GM10248 (cell line): ENCODE measurements around the gene TRAPPC10.

Experiments used
- CTCF ChIA-PET: fragments of 300-600 bp; sonication (Branson Sonifier 250); formaldehyde crosslinking; extraction: SDS; loops from one replicate; lab custom pipeline; 2021; ENCODE audit warnings: antibody characterized with exemption; lab: Yijun Ruan, JAX
- POLR2A ChIA-PET: fragments of 350-650 bp; sonication (Branson Sonifier 250); formaldehyde crosslinking; extraction: SDS; loops from one replicate; lab custom pipeline; 2020; ENCODE audit warnings: antibody characterized with exemption; lab: Yijun Ruan, JAX
- DNase-seq: peaks from one replicate; pipeline ENCODE4 v3.0.0; 2012; ENCODE audit errors: extremely low spot score
- CTCF ChIP-seq: IDR thresholded peaks from 2 replicates; pipeline ENCODE4 v1.5.1; 2012; ENCODE audit warnings: mild to moderate bottlenecking, low read depth; ENCODE audit errors: extremely low read depth, missing control alignments, control extremely low read depth

TRAPPC10 gene

GRCh38 chr21:43997766-43998742 lies 14.1 kb upstream of the TRAPPC10 start:
- ChIA-PET POLR2A (no interaction called here), CTCF (interaction anchor here (1.2 to 1.4 kb wide), 2 partner anchors 22 to 23 kb away, joined by 3 to 6 read pairs; no protein-coding TSS in a partner anchor)
- DNase-seq: no peak
- no peak for TF ChIP-seq CTCF

DNA sequence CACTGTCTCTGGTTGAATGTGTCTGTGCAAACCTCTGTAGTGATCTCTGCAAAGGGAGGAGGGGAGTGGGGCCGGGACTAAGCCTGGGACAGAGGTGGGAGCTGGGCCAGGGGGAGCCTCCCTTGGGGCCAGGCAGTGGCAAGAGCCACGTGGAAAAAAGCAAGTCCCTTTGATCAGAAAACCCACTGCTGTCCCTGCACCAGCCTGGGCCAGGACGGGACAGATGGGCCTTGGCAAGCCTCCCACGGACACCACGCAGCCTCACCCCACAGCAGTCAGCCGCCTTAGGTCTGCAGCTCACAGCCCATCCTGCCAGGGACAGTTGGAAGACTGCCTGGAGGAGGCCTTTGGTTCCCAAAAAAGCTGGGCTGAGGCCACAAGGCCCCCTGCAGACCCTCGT lies 11.7 kb upstream of the TRAPPC10 start:
- no peak for DNase-seq
- ChIA-PET POLR2A (no interaction called here), CTCF (interaction anchor here (2.4 to 2.5 kb wide), 2 partner anchors 11 to 25 kb away, joined by 6 to 16 read pairs; partner anchors contain the start of gene TRAPPC10)
- no peak for TF ChIP-seq CTCF

- ChIA-PET POLR2A (no interaction called here), CTCF (interaction anchor here (1.4 to 2.5 kb wide), 2 partner anchors 8 to 27 kb away, joined by 4 to 6 read pairs; no protein-coding TSS in a partner anchor)
- TF ChIP-seq CTCF: no peak
- DNase-seq: no peak
Observed at GRCh38 chr21:44002511-44002910, 9.6 kb upstream of the TRAPPC10 start.

DNA sequence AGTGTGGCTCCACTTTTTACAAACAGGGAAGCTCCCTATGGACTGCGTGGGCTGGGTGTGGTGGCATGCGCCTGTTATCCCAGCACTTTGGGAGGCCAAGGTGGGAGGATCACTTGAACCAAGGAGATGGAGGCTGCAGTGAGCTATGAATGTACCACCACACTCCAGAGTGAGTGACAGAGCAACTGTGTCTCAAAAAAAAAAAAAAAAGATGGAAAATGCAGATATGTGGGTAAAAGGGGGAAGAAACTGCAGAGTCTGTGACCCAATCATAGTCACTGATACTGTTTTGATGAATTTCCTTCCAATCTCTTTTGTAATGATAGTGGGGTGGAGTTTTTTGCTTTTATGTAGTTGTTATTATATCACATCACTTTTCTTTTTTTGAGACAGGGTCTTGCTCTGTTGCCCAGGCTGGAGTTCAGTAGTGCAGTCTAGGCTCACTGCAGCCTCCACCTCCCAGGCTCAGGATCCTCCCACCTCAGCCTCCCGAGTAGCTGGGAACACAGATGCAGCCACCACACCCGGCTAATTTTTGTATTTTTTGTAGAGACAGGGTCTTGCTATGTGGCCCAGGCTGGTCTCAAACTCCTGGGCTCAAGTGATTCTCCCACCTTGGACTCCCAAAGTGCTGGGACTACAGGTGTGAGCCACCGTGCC lies 8.7 kb upstream of the TRAPPC10 start:
- DNase-seq: no peak
- ChIA-PET POLR2A (no interaction called here), CTCF (interaction anchor here (1.4 kb wide), 1 partner anchor 9 kb away, joined by 4 read pairs; no protein-coding TSS in a partner anchor)
- TF ChIP-seq CTCF: no peak

DNA sequence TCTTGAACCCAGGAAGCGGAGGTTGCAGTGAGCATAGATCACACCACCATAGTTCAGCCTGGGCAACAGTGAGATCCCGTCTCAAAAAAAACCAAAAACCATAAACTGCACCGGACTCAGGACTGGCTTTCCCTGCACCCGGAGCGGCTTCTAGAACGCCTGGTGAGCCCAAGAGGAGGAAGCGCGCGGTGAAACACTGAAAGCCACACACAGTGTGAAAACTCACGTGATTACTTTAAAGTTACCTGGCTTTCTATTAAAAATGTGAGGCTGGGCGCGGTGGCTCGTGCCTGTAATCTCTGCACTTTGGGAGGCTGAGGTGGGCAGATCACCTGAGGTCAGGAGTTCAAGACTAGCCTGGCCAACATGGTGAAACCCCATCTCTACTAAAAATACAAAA lies 7.0 kb upstream of the TRAPPC10 start:
- POLR2A ChIA-PET: interaction anchor here (0.6 kb wide), 1 partner anchor 330 kb away, joined by 3 read pairs; no protein-coding TSS in a partner anchor

More for the DNA sequence above, 7.0 kb upstream of the TRAPPC10 start:
- TF ChIP-seq CTCF: no peak
- CTCF ChIA-PET: no interaction called here
- DNase-seq: no peak
